Measurements from ENCODE around the gene C2CD3. TPM values are rescaled to one million over a fixed set of nuclear protein-coding genes. Genes with fewer than 3 reads are reported as not detected.

C2CD3 gene
- total RNA-seq, 1 experiment from 2014 or later = 22.0 TPM

GRCh38 chr11:74019860-74020259 lies 150.9 kb downstream of the C2CD3 start:
- Histone ChIP-seq H3K23ac (ENCODE audit: insufficient read length, low read depth, low read length) (no peak overlapping the region), H2BK120ac (ENCODE audit: low read depth, low read length, poor library complexity, severe bottlenecking) (no peak overlapping the region), H3K79me1 (ENCODE audit: insufficient read depth, low read depth, low read length, poor library complexity, severe bottlenecking) (no peaks in the 10 kb centered on the region), H3K23me2 (ENCODE audit: insufficient read length, low read depth, low read length, poor library complexity, severe bottlenecking) (no peaks in the 10 kb centered on the region), H3K27me3 (ENCODE audit: insufficient read depth, low read length) (no peaks in the 10 kb centered on the region), H2AFZ (ENCODE audit: low read length) (no peak overlapping the region), H2AK5ac (ENCODE audit: insufficient read length, low read length) (no peak overlapping the region), H3K14ac (ENCODE audit: insufficient read depth, low read length) (no peak overlapping the region; the same call in 1 of the 2 replicates), H4K20me1 (ENCODE audit: control insufficient read depth, insufficient read depth, insufficient read length) (no peaks in the 10 kb centered on the region), H2BK20ac (ENCODE audit: low read depth, low read length, poor library complexity, severe bottlenecking) (no peak overlapping the region), H2BK5ac (ENCODE audit: insufficient read length, low read length) (no peak overlapping the region), H3K79me2 (ENCODE audit: insufficient read depth, low read length) (no peaks in the 10 kb centered on the region), H3K27ac (ENCODE audit: insufficient read length, low read depth, low read length) (no peak overlapping the region), H3K4ac (ENCODE audit: low read depth, low read length) (no peak overlapping the region), H4K91ac (ENCODE audit: insufficient read length, low read depth, low read length) (no peak overlapping the region), H2BK12ac (ENCODE audit: insufficient read length, low read depth, low read length) (no peak overlapping the region), H3T11ph (ENCODE audit: low read length) (no peak overlapping the region), H3K56ac (ENCODE audit: insufficient read length, low read depth, low read length) (no peak overlapping the region), H3K4me1 (ENCODE audit: insufficient read depth, low read length) (no peaks in the 10 kb centered on the region), H3K4me2 (ENCODE audit: insufficient read depth, insufficient read length, low read length) (no peak overlapping the region), H4K5ac (ENCODE audit: insufficient read length, low read depth, low read length) (no peak overlapping the region), H3K18ac (ENCODE audit: insufficient read length, low read depth, low read length) (no peak overlapping the region), H3K9ac (ENCODE audit: extremely low read depth, insufficient read length, low read length) (no peak overlapping the region), H2BK15ac (ENCODE audit: low read depth, low read length) (no peak overlapping the region), H4K8ac (replicated peaks; ENCODE audit: insufficient read length, low read depth, low read length) (no peak overlapping the region), H3K9me3 (ENCODE audit: control insufficient read depth, low read depth, low read length) (no peaks in the 10 kb centered on the region)
- Mint-ChIP-seq H3K36me3 (ENCODE audit: insufficient read depth in 1 of 3, low read depth in 3 of 3) (peaks cover 0 to 20% (median 9%) of the 10 kb centered on the region in 3 experiments; a peak in 5 of 7 replicates), H3K27ac (no peak overlapping the region), H3K4me3 (no peak overlapping the region), H3K9me3 (no peaks in the 10 kb centered on the region), H3K4me1 (peaks cover 0 to 7% of the 10 kb centered on the region in 2 experiments; a peak in 2 of 4 replicates), H3K27me3 (ENCODE audit: low read depth) (no peaks in the 10 kb centered on the region)
- DNase-seq = no peak
- WGBS (ENCODE audit: extremely low coverage, insufficient read length, low lambda C conversion rate) = no CpG with 5 or more reads among the region's 4 CpGs
- TF ChIP-seq CTCF (conservative IDR thresholded peaks at IDR 0.05) = no peak

Measured in H9 (cell line).